Measurements from ENCODE around the gene SLC4A8. TPM values are rescaled to one million over a fixed set of nuclear protein-coding genes. Genes with fewer than 3 reads are reported as not detected.

The SLC4A8 gene
- total RNA-seq, 1 experiment from 2014 or later = 1.4 TPM

GRCh38 chr12:51517800-51518199 is 93.2 kb downstream of the SLC4A8 start:
- H3K9me3 ChIP-seq (ENCODE audit: control insufficient read depth in 1 of 2, insufficient read depth in 1 of 2, low read depth in 1 of 2, low read length in 2 of 2) = no peaks in the 10 kb centered on the region
- ChIA-PET CTCF (no interaction called here), POLR2A (no interaction called here), RAD21 (ENCODE audit: low non-redundant PET in 1 of 2, low total read pairs in 2 of 2, uncharacterized antibody in 2 of 2, unreplicated experiment in 2 of 2) (no interaction called here)
- H3K27me3 ChIP-seq (ENCODE audit: insufficient read depth, low read length) = peaks cover 19% of the 10 kb centered on the region
- TF ChIP-seq POLR2A (IDR thresholded peaks at IDR 0.05; ENCODE audit: borderline replicate concordance, extremely low read depth, insufficient read depth, insufficient read length) (no peak), YY1 (IDR thresholded peaks at IDR 0.05; ENCODE audit: extremely low read depth, insufficient replicate concordance, low read depth, low read length) (no peak), CTCF (IDR thresholded peaks at IDR 0.05 in 2 of 3, conservative IDR thresholded peaks at IDR 0.05 in 1 of 3; ENCODE audit: borderline replicate concordance in 1 of 3, insufficient read depth in 1 of 3, low read depth in 2 of 3, low read length in 2 of 3) (no peak), SP1 (IDR thresholded peaks at IDR 0.05; ENCODE audit: low read depth) (no peak), EZH2 (IDR thresholded peaks at IDR 0.05) (no peak), ZBTB33 (IDR thresholded peaks at IDR 0.05; ENCODE audit: extremely low read depth, insufficient replicate concordance, low read length) (no peak)
- no peak overlapping the region for H3K4me3 ChIP-seq (replicated peaks in 1 of 2; ENCODE audit: low read depth in 1 of 2, low read length in 2 of 2)
- no peak overlapping the region for H3K27ac ChIP-seq (ENCODE audit: low read depth, low read length)
- H3K36me3 ChIP-seq (ENCODE audit: control insufficient read depth in 1 of 2, insufficient read depth in 2 of 2, low read length in 2 of 2) = no peaks in the 10 kb centered on the region
- H4K20me1 ChIP-seq (ENCODE audit: insufficient read depth) = no peaks in the 10 kb centered on the region
- no peaks in the 10 kb centered on the region for H3K79me2 ChIP-seq (ENCODE audit: insufficient read depth, low read length)
- ATAC-seq = peak; percentile 40; the same call in 1 of the 2 replicates
- no peaks in the 10 kb centered on the region for H3K9me2 ChIP-seq (ENCODE audit: insufficient read depth)
- intact Hi-C loops (cut with micrococcal nuclease) = no loop called here
- H3K9ac ChIP-seq (ENCODE audit: low read length) = no peak overlapping the region
- H2AFZ ChIP-seq (ENCODE audit: low read depth, low read length, poor library complexity, severe bottlenecking) = no peak overlapping the region
- H3K4me2 ChIP-seq (ENCODE audit: low read length) = no peak overlapping the region
- no peak for DNase-seq (ENCODE audit: low read depth, low spot score)
- BruUV-seq (replicated peaks) = no TSS peak
- no peaks in the 10 kb centered on the region for H3K4me1 ChIP-seq (ENCODE audit: control insufficient read depth in 1 of 2, insufficient read depth in 2 of 2, low read length in 2 of 2)

Data from HCT116 (cell line).